Transverse colon (tissue), 4 donors: ENCODE data around the gene LARP6. TPM values are rescaled to one million over a fixed set of nuclear protein-coding genes. Genes with fewer than 3 reads are reported as not detected.

Experiments used
- DNase-seq: peaks from one replicate; pipeline ENCODE4 v3.0.0-alpha.2; 2019
- H3K27ac ChIP-seq, 4 donors: fragments of 200-600 bp; sonication (generic); 2 replicates each; pipeline ENCODE4 v1.5.1; 2016 to 2018; ENCODE audit warnings: inconsistent platforms in 4 of 4
- H3K27me3 ChIP-seq: fragments of 200-600 bp; sonication (generic); 2 replicates; pipeline ENCODE4 v1.5.1; 2017; ENCODE audit warnings: inconsistent platforms
- H3K36me3 ChIP-seq, 4 donors: fragments of 200-600 bp; sonication (generic); 2 replicates each; pipeline ENCODE4 v1.5.1; 2017 to 2019; ENCODE audit warnings: inconsistent platforms in 4 of 4
- H3K4me1 ChIP-seq, 4 donors: fragments of 200-600 bp; sonication (generic); 2 replicates each; pipeline ENCODE4 v1.5.1; 2017 to 2020; ENCODE audit warnings: inconsistent platforms in 4 of 4
- H3K4me3 ChIP-seq, 4 donors: fragments of 200-600 bp; sonication (generic); 1 replicate in 1 of 4; 2 replicates in 3 of 4; pipeline versions ENCODE4 v1.5.1 to v1.6.1; 2017 to 2019; ENCODE audit warnings: inconsistent platforms in 4 of 4
- H3K9me3 ChIP-seq, 2 donors: fragments of 200-600 bp; sonication (generic); 2 replicates each; pipeline ENCODE4 v1.5.1; 2017 to 2019; ENCODE audit warnings: inconsistent platforms in 2 of 2
- CTCF ChIP-seq, 5 experiments: fragments of 200-600 bp in 3 of 5; fragments of 450-650 bp in 2 of 5; sonication (generic) in 3 of 5; IDR thresholded peaks; 1 replicate in 2 of 5; 2 replicates in 3 of 5; pipeline ENCODE4 v1.5.1; 2016 to 2017; ENCODE audit warnings: antibody characterized with exemption in 5 of 5, inconsistent platforms in 3 of 5, mild to moderate bottlenecking in 2 of 5, moderate library complexity in 1 of 5
- EP300 ChIP-seq: sonication (generic); formaldehyde crosslinking; IDR thresholded peaks from one replicate; pipeline ENCODE4 v1.6.1; 2017; ENCODE audit warnings: antibody characterized with exemption, low read depth
- POLR2A ChIP-seq: fragments of 450-650 bp; IDR thresholded peaks from one replicate; pipeline ENCODE4 v1.6.1; 2016; ENCODE audit warnings: antibody characterized with exemption, mild to moderate bottlenecking, moderate library complexity
- POLR2AphosphoS5 ChIP-seq, 3 donors: sonication (generic); formaldehyde crosslinking; IDR thresholded peaks; one replicate each; pipeline ENCODE4 v1.6.1; 2016; ENCODE audit warnings: antibody characterized with exemption in 3 of 3
- WGBS, 2 donors: methylation state at CpG; one replicate each; pipeline ENCODE4 v1.1.5; 2018; ENCODE audit warnings: low coverage in 1 of 2; 5-methylcytosine and 5-hydroxymethylcytosine counted together
- in situ Hi-C, 4 donors: fragments of 200-750 bp; cut with MboI; loops; one replicate each; pipeline versions ENCODE4 v1.15.0 to v1.15.1; 2017; ENCODE audit warnings: low sequenced_read_pairs in 3 of 4, low pct_ligation_motif_present in 1 of 4, low pct_unique_long_range_greater_than_20kb in 1 of 4
- intact Hi-C: fragments of 100-400 bp; cut with DNase I; formaldehyde crosslinking; loops from one replicate; pipeline ENCODE4 v1.15.1; 2023; ENCODE audit warnings: low total_unique reads
- total RNA-seq, 4 donors: library from RNA; depleted of rRNA; stranded (reverse); fragments of >200 nt; gene quantifications; one replicate each; pipeline ENCODE4 v1.1.0, GENCODE V29; 2016

LARP6 gene
- total RNA-seq, 4 donors from 2014 or later: 0.75 to 41.0 (median 8.3) TPM

- intact Hi-C loops: no loop called here
- in situ Hi-C loops: no loop called here
- TF ChIP-seq CTCF (IDR thresholded peaks at IDR 0.05): no peak
- no peak for TF ChIP-seq POLR2A
- TF ChIP-seq POLR2AphosphoS5 (IDR thresholded peaks at IDR 0.05): no peak
- TF ChIP-seq EP300: no peak
- DNase-seq: no peak
- H3K4me1 ChIP-seq: peaks cover 0 to 9% (median 3%) of the 10 kb centered on the region in 4 donors
- H3K27me3 ChIP-seq: peaks cover 53% of the 10 kb centered on the region
- no peaks in the 10 kb centered on the region for H3K9me3 ChIP-seq
- no peaks in the 10 kb centered on the region for H3K36me3 ChIP-seq
- 41% methylated on average over 4 of the region's 4 CpGs; no CpG with 5 or more reads in 1 of the 2 donors for WGBS, 2 donors
- peak overlapping the region in 3 of 4 donors; percentile 61 to 65 (median 61) for H3K4me3 ChIP-seq
- peak overlapping the region; percentile 78 to 85 (median 80) for H3K27ac ChIP-seq
Measured at GRCh38 chr15:70854666-70854976, 664 bp upstream of the LARP6 start.

GRCh38 chr15:70853318-70853972 lies 512 bp downstream of the LARP6 start:
- no peaks in the 10 kb centered on the region for H3K9me3 ChIP-seq
- peak; percentile 11 for DNase-seq
- TF ChIP-seq POLR2A: no peak
- no peak for TF ChIP-seq EP300
- no peak for TF ChIP-seq CTCF (IDR thresholded peaks at IDR 0.05)
- TF ChIP-seq POLR2AphosphoS5 (IDR thresholded peaks at IDR 0.05): no peak
- peaks cover 0 to 9% (median 3%) of the 10 kb centered on the region in 4 donors for H3K4me1 ChIP-seq
- peaks cover 62% of the 10 kb centered on the region for H3K27me3 ChIP-seq
- no peaks in the 10 kb centered on the region for H3K36me3 ChIP-seq
- H3K4me3 ChIP-seq: peak overlapping the region; percentile 46 to 65 (median 61)
- WGBS, 2 donors: 17 to 40% methylated on average over 3 to 52 of the region's 54 CpGs
- in situ Hi-C loops: no loop called here
- peak overlapping the region; percentile 78 to 85 (median 80) for H3K27ac ChIP-seq
- intact Hi-C loops: no loop called here

GRCh38 chr15:70852501-70853317 lies 1.2 kb downstream of the LARP6 start:
- Histone ChIP-seq H3K4me3 (peak overlapping the region in 3 of 4 donors; percentile 46 to 65 (median 61)), H3K27ac (peak overlapping the region; percentile 78 to 85 (median 80)), H3K36me3 (no peaks in the 10 kb centered on the region), H3K4me1 (peaks cover 0 to 9% (median 3%) of the 10 kb centered on the region in 4 donors), H3K9me3 (no peaks in the 10 kb centered on the region), H3K27me3 (peaks cover 66% of the 10 kb centered on the region)
- intact Hi-C loops (no loop called here), in situ Hi-C loops (no loop called here)
- 68 to 100% methylated on average over 3 to 11 of the region's 11 CpGs for WGBS, 2 donors
- no peak for DNase-seq
- no peak for TF ChIP-seq CTCF (IDR thresholded peaks at IDR 0.05)
- TF ChIP-seq POLR2AphosphoS5 (IDR thresholded peaks at IDR 0.05): no peak
- no peak for TF ChIP-seq EP300
- TF ChIP-seq POLR2A: no peak

- intact Hi-C loops (no loop called here), in situ Hi-C loops (no loop called here)
- 97 to 100% methylated on average over 1 to 6 of the region's 6 CpGs for WGBS, 2 donors
- Histone ChIP-seq H3K9me3 (no peaks in the 10 kb centered on the region), H3K4me3 (no peak overlapping the region), H3K36me3 (no peaks in the 10 kb centered on the region), H3K4me1 (peaks cover 0 to 9% (median 3%) of the 10 kb centered on the region in 4 donors), H3K27me3 (peaks cover 66% of the 10 kb centered on the region), H3K27ac (peak overlapping the region in 1 of 4 donors; percentile 85)
- DNase-seq: no peak
- TF ChIP-seq EP300 (no peak), CTCF (IDR thresholded peaks at IDR 0.05) (no peak), POLR2AphosphoS5 (IDR thresholded peaks at IDR 0.05) (no peak), POLR2A (no peak)
Measured at GRCh38 chr15:70851889-70852288, 2.1 kb downstream of the LARP6 start.
